Bone marrow (tissue), 2 donors: Measurements from ENCODE around the gene WDR4.
"Not testable (repeated sequence)": the region's sequence is repeated elsewhere in the genome, so short reads cannot be mapped to it uniquely, and the experiment has no call there.

Experiments
- DNase-seq, 2 donors: peaks; one replicate each; lab custom pipeline; 2025; lab: John Stamatoyannopoulos, UW

The WDR4 gene

GRCh38 chr21:42878993-42879787 lies at the start of gene WDR4:
TSS of gene WDR4 (minus strand) at chr21:42879539. CDS start at chr21:42879495, 44 bp downstream.
- peak; percentile 94 for DNase-seq

DNA sequence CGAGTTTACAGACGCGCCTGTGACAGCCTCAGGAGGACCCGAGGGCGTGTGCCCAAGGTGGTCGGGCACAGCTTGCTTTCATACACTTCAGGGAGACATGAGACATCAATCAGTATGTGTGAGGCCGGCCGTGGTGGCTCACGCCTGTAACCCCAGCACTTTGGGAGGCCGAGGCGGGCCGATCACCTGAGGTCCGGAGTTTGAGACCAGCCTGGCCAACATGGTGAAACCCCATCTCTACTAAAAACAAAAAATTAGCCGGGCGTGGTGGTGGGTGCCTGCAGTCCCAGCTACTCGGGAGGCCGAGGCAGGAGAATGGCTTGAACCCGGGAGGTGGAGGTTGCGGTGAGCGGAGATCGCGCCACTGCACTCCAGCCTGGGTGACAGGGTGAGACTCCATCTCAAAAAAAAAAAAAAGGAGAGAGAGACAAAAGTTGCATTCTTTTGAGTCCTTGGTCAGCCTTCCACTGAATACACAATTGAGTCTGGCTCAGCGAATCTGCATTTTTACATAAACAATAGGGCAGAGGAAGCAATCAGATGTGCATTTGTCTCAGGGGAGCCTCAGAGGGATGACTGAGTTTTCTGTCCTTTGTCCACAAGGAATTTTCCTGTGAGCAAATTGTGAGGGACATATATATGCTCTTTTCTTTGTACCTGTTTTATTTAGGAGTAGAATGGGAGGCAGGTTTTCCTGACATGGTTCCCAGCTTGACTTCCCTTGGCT lies 48.3 kb upstream of the WDR4 start:
- not testable (repeated sequence) for DNase-seq

GRCh38 chr21:42925114-42925926 lies 46.0 kb upstream of the WDR4 start, which contains the start of gene ERVH48-1:
TSS of gene ERVH48-1 (minus strand) at chr21:42925630. CDS start at chr21:42919006, 6,624 bp downstream.
- no peak for DNase-seq

- DNase-seq, result no peak
Observed at GRCh38 chr21:42924433-42924751, 45.1 kb upstream of the WDR4 start.

- peak; percentile 3 to 89 for DNase-seq
Observed at GRCh38 chr21:42923553-42924432, 44.5 kb upstream of the WDR4 start.

DNA sequence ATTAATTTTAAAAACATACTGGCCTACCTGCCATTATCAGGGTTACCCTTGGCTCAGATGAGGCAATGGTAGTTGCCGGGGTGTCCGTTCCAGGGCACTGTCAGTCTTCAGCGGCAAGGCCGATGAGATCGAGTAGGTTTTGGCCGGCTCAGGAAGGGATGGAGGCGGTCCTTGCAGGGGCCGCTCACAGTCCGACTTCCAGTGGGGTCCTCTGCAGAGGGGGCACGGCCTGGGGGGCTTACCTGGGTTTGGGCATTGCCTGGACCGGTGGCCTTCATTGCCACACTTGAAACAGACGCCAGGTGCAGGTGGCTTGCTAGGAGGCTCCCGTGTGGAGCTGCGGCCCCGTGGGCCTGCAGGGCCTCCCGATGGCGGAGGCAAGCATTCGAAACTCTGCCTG lies 43.6 kb upstream of the WDR4 start:
- no peak for DNase-seq

DNA sequence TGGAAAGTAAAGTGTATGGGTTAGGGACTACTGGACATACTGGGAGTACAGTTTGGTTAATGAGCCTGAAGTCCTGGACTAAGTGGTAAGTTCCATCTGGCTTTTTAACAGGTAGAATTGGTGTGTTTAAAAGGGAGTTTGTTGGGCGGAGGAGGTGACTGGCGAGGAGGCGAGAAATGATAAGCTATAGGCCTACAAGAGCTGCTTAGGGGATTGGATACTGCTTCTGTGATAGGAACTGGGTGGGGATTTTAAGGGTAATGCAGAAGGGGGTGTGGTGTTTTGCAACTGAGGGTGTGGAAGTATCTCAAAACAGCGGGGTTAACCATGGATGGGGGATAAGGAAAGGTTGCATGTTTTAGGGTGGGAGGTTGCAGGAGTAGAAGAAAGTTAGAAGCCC lies 42.6 kb upstream of the WDR4 start:
- no peak for DNase-seq

- no peak for DNase-seq
Observed at GRCh38 chr21:42918291-42918690, 39.0 kb upstream of the WDR4 start.

DNA sequence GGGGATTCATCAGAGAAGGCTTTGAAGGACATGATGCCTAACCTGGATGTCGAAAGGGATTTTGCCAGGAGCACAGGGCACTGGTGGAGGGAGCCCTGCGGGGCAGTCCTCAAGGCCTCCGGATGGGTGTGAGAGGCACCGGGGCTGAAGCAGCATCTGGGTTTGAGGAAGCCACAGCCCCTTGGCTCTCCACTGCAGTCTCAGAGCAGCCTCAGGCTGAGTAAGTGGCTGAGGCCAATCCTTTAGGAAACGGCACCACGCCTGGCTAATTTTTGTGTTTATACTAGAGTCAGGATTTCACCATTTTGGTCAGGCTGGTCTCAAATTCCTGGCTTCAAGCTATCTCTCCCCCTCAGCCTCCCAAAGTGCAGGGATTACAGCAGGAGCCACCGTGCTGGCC lies 34.1 kb upstream of the WDR4 start:
- DNase-seq, result no peak

DNA sequence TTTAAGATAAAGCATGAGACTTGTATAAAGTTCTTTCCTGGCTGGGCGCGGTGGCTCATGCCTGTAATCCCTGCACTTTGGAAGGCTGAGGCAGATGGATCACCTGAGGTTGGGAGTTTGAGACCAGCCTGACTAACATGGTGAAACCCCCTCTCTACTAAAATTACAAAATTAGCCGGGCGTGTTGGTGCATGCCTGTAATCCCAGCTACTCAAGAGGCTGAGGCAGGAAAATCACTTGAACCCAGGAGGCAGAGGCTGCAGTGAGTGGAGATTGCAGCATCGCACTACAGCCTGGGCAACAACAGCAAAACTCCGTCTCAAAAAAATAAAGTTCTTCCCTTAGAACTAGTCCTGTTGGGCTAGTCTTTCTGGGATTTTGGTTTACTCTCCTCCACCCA lies 32.6 kb upstream of the WDR4 start:
- not testable (repeated sequence) for DNase-seq

DNA sequence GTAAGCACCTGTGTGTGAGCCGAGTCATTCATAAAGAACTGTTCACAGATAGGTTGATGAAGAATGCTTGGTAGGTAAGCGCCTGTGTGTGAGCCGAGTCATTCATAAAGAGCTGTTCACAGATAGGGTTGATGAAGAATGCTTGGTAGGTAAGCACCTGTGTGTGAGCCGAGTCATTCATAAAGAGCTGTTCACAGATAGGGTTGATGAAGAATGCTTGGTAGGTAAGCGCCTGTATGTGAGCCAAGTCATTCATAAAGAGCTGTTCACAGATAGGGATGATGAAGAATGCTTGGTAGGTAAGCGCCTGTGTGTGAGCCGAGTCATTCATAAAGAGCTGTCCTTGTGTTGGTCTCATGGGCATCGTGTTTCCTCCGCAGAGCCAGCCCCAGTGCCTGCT lies 29.1 kb upstream of the WDR4 start:
- DNase-seq, result not testable (repeated sequence)

DNA sequence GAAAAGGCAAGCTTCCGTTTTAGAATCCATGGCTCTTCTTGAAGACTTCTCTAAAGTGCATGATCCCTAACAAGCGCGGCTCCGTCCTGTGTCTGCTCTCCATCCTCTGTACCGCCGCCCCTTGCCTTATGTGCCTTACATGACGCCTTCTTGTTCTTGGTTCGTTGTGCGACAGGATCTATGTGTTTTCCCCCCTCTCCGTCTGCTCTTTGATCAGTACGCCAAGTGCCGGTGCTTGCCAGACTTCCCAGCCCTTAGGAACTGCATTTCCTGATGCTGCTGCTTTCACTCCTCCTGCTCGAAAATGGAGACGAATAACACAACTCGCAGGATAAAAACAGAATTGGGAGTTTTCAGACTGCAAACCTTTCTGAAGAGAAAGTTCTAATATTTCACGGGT lies 26.9 kb upstream of the WDR4 start:
- DNase-seq, result no peak

GRCh38 chr21:42905195-42905594 lies 25.9 kb upstream of the WDR4 start:
- no peak for DNase-seq

DNA sequence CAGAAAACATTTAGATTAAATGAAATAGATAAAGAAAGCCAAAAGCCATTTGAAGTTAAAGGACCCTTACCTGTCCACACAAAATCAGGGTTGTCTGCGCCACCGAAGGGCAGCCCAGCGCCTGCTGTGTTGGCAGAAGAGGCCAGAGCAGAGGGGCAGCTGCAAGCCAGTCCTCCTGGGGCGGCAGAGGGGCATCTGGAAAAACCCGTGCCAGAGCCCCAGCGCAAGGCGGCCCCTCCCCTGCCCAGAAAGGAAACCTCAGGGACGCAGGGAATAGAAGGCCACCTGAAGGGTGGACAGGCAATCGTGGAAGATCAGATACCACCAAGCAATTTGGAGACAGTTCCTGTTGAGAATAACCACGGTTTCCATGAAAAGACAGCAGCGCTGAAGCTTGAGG lies 24.5 kb upstream of the WDR4 start:
- DNase-seq, result no peak

- DNase-seq, result no peak
Observed at GRCh38 chr21:42900446-42900845, 21.1 kb upstream of the WDR4 start.

DNA sequence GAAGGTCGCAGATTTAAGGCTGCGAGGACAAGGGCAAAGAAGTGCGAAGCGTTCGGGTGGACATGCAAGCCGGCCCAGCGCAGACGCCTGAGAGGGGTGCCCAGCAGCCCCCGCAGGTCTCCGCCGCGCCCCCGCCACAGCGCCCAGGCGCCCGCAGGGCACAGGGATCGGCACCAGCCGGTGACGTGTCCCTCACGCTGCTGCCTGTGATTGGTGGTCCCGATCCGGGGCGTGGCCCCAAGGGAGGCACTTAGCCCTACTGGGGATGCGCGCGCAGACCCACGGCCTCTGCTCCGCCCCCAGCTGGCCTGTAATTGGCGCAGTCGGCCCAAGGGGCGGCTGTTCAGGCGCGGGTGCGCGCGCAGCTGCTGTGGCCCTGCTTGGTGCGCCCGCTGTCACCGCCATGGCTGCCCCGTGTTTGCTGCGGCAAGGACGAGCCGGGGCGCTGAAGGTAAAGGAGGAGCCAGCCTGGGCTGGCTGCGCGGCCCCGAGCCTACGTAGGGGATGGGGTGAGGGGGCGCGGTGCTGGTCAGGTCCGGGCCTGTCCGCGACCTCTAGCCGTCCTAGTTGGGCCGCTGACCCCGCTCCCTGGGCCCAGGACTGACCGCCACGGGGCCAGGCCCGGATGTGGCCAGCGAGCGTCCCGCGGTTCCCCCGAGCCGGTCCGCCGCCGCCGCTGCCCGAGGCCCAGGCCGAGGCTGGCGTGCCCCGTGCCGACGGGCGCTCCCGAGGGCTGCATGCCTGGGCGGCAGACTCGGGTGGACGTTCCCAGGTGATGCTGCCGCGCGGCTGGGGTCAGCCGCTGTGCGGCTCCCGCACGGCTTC lies 13.8 kb upstream of the WDR4 start, which contains the start of gene NDUFV3:
Gene NDUFV3, plus strand, starts transcription at position 379 of the 825 bp plus-strand sequence. Its CDS starts 25 bp downstream, at position 404.
- DNase-seq, result peak; percentile 96 to 97

DNA sequence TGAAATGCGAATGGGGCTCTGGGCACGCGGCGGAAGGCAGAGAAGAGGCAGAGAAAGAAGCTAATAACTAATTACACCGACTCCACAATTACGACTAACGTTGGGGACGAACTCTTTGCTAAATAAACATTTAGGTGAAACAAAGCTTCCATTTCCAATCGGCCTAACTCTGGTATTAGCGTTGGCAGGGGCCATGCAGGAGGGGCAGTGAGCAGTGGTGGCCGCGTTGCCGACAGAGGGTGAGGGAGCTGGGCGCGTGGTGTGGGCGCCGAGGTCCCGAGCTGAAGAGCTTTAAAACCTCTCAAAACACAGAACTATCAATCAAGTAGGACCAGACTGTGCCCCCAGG lies 13.2 kb upstream of the WDR4 start:
- DNase-seq, result no peak

DNA sequence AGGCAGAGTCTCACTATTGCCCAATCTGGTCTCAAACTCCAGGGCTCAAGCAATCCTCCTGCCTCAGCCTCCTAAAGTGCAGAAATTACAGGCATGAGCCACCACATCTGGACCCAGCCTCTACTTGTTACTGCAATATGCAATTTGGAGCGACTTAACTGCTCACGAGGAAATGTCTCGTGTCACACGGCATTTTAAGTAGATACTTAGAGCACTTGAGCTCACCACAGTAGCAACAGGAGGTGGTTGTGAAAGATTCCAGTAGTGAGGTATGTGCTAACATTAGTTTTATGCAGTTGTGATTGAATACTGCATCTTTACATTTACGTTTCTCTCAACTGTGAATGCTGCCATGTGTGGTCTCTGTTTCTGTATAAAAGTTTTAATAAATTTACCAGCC lies 8.0 kb upstream of the WDR4 start:
- no peak for DNase-seq

DNA sequence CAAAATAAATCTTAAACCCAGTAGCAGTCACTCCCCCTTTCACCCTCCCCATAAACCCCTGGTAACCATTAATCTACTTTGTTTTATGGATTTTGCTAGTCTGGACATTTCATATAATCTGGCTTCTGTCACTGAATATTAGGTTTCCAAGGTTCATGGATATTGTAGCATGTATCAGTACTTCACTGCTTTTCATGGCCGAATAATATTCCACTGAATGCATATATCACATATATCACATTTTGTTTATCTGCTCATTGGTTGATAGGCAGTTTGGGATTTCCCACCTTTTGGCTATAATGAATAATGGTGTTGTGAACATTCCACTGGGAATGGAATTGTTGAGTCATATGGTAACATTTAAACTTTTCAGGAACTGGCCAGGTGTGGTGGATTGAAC lies 4.6 kb upstream of the WDR4 start:
- DNase-seq, result no peak

- no peak for DNase-seq
Observed at GRCh38 chr21:42880352-42880751, 1.0 kb upstream of the WDR4 start.

- DNase-seq, result peak in 1 of 2 donors; percentile 13
Observed at GRCh38 chr21:42878678-42878992, 704 bp downstream of the WDR4 start.
